CD4-positive, alpha-beta T cell treated with Interleukin-1 beta for 1 hour (primary cell): ENCODE measurements around the gene GRB7.
"Not testable (repeated sequence)": the region's sequence is repeated elsewhere in the genome, so short reads cannot be mapped to it uniquely, and the experiment has no call there.

Experiments
- DNase-seq, 2 donors: peaks; one replicate each; pipeline ENCODE4 v3.0.0-alpha.2; 2020 to 2022

Gene GRB7

DNA sequence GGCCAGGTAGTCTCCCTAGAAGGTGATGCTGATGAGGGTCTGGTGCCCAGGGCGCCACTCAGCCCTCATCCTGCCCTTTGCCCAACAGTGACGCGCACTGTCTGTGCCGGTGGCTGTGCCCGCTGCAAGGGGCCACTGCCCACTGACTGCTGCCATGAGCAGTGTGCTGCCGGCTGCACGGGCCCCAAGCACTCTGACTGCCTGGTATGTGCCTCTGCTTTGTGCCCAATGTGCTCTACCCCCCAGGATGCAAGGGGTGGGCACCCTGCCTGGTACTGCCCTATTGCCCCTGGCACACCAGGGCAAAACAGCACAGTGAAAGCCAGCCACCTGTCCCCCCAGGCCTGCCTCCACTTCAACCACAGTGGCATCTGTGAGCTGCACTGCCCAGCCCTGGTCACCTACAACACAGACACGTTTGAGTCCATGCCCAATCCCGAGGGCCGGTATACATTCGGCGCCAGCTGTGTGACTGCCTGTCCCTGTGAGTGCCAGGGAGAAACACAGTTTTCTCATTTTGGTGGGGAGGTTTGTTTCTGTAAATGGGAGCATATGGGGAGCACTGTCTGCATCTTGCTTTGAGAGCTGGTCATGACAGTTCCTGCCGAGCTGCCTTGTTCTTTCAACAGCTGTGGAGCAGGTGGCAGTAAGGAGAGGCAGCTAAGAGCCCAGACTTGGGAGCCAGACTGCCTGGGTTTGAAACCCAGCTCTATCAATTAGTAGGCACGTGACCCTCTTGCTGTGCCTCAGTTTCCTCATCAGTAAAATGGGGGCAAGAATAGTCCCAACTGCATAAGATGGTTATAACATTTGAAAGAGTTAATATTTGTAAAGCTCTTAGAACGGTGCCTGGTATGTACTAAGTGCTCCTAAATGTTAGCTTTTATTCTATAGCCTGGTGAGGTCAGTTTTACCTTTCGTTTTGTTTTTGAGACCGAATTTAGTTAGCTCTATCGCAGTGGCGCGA lies 27.5 kb upstream of the GRB7 start:
- DNase-seq = no peak

DNA sequence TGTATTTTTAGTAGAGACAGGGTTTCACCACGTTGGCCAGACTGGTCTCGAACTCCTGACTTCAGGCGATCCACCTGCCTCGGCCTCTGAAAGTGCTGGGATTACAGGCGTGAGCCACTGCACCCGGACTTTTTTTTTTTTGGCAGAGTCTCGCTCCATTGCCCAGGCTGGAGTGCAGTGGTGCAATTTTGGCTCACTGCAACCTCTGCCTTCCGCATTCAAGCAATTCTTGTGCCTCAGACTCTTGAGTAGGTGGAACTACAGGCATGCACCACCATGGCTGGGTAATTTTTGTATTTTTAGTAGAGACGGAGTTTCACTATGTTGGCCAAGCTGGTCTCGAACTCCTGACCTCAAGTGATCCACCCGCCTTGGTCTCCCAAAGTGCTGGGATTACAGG lies 26.7 kb upstream of the GRB7 start:
- DNase-seq = not testable (repeated sequence)

DNA sequence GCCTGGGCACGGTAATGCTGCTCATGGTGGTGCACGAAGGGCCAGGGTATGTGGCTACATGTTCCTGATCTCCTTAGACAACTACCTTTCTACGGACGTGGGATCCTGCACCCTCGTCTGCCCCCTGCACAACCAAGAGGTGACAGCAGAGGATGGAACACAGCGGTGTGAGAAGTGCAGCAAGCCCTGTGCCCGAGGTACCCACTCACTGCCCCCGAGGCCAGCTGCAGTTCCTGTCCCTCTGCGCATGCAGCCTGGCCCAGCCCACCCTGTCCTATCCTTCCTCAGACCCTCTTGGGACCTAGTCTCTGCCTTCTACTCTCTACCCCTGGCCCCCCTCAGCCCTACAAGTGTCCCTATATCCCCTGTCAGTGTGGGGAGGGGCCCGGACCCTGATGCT lies 25.9 kb upstream of the GRB7 start:
- no peak for DNase-seq

DNA sequence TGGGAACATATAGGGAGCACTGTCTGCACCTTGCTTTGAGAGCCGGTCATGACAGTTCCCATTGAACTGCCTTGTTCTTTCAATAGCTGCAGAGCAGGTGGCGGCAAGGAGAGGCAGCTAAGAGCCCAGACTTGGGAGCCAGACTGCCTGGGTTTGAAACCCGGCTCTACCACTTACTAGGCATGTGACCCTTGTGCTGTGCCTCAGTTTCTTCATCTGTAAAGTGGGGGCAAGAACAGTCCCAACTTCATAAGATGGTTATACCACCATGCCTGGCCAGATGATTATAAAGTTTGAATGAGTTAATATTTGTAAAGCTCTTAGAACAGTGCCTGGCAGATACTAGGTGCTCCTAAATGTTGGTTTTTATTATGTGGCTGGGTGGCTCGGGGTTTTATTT lies 23.5 kb upstream of the GRB7 start:
- DNase-seq = no peak

- no peak for DNase-seq
These were observed 22.2 kb upstream of the GRB7 start for GRCh38 chr17:39715375-39716072.

- no peak for DNase-seq
These were observed 21.5 kb upstream of the GRB7 start for GRCh38 chr17:39716073-39716818.

DNA sequence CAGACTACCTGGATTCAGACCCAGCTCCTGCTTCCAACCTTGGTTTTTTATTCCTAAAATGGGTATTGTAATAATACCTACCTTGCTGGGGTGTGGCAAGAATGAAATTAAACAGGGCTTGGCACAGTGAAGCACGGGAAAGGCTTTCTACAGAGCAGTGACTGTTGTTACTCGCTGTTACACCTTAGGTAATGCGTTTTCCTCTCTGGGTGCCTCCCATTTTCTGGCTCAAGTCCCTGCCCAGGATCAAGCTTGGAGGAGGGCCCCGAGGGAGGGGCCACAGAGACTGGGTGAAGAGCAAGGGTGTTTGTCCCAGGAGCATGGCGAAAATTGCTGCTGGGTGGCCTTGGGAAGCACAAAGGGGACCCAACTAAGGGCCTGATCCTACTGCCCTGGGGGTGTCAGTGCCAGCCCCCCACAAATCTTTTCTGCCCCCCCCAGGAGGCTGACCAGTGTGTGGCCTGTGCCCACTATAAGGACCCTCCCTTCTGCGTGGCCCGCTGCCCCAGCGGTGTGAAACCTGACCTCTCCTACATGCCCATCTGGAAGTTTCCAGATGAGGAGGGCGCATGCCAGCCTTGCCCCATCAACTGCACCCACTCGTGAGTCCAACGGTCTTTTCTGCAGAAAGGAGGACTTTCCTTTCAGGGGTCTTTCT lies 20.7 kb upstream of the GRB7 start:
- no peak for DNase-seq

- DNase-seq = no peak
These were observed 20.1 kb upstream of the GRB7 start for GRCh38 chr17:39717660-39718059.

GRCh38 chr17:39719563-39720355 lies 18.0 kb upstream of the GRB7 start:
- no peak for DNase-seq

GRCh38 chr17:39722104-39722503 lies 15.6 kb upstream of the GRB7 start:
- no peak for DNase-seq

DNA sequence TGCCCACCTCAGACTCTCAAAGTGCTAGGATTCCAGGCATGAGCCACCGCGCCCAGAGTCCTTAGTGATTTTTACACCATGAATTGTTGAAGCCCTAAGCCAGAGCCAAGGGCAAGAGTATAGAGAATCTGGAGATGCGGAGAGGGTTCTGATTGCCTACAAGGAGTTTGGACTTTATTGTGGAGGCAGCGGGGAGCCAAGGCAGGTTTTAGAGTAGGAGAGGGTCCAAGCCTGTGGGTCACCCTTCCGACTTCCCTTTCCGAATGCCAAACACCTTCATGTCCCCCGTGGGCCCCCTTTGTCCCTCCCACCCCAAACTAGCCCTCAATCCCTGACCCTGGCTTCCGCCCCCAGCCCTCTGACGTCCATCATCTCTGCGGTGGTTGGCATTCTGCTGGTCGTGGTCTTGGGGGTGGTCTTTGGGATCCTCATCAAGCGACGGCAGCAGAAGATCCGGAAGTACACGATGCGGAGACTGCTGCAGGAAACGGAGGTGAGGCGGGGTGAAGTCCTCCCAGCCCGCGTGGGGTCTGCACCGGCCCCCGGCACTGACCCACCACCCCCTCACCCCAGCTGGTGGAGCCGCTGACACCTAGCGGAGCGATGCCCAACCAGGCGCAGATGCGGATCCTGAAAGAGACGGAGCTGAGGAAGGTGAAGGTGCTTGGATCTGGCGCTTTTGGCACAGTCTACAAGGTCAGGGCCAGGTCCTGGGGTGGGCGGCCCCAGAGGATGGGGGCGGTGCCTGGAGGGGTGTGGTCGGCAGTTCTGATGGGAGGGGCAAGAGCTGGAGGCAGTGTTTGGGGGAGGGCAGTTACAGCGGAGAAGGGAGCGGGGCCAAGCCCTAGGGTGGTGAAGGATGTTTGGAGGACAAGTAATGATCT lies 14.5 kb upstream of the GRB7 start:
- no peak for DNase-seq

DNA sequence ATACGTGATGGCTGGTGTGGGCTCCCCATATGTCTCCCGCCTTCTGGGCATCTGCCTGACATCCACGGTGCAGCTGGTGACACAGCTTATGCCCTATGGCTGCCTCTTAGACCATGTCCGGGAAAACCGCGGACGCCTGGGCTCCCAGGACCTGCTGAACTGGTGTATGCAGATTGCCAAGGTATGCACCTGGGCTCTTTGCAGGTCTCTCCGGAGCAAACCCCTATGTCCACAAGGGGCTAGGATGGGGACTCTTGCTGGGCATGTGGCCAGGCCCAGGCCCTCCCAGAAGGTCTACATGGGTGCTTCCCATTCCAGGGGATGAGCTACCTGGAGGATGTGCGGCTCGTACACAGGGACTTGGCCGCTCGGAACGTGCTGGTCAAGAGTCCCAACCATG lies 13.0 kb upstream of the GRB7 start:
- no peak for DNase-seq

- not testable (repeated sequence) for DNase-seq
These were observed 11.8 kb upstream of the GRB7 start for GRCh38 chr17:39725923-39726322.

GRCh38 chr17:39726617-39727016 lies 11.1 kb upstream of the GRB7 start:
- DNase-seq = no peak

DNA sequence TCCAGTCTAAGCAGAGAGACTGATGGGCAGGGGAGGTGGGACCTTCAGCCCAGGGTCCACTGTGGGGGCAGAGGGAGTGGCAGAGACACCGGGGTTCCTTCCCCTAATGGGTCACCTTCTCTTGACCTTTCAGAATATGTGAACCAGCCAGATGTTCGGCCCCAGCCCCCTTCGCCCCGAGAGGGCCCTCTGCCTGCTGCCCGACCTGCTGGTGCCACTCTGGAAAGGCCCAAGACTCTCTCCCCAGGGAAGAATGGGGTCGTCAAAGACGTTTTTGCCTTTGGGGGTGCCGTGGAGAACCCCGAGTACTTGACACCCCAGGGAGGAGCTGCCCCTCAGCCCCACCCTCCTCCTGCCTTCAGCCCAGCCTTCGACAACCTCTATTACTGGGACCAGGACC lies 10.2 kb upstream of the GRB7 start:
- no peak for DNase-seq

GRCh38 chr17:39729280-39729851 lies 8.4 kb upstream of the GRB7 start:
- DNase-seq = no peak

DNA sequence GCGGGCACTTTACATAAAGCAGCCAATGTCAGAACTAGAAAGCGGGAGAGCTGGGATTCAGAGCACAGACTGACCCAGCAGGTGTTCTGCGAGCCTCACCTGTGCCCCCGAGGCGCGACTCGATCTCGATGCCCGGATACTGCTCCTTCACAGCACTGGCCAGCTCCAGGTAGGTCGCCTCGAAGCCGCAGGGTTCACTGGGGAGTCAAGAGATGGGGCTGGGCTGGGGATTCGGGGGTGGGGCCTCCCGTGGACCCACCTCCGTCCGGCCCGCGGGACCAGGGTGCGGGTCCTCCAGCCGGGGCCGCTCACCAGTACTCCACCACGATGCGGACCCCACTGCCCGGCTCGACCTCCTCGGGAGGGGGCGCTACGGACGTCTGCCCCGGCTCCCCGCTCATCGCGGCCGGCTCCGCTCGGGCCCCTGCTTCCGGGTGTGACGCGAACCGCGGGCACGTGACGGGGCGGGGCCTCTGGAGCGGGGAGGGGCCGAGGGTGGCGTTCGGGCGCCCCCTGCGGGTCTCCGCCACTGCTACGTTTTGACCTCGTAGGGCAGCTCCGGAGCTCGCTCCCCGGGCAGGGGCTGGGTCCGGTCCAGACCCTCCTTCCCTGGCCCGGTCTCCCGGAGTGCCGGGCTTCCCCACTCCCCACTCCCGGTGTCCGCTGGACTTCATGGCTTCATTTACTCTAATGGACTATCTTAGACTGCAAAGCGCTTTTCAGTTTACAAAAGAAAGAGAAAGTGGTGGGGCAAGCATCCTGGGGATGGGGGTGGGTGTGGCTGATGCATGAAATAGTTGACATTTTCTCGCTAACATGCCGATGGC lies 7.4 kb upstream of the GRB7 start, which contains the start of gene MIEN1:
TSS of gene MIEN1 (minus strand) at position 438 of the 827 bp plus-strand sequence. CDS start at position 401, 37 bp downstream.
- peak; percentile 89 to 92 for DNase-seq

- no peak for DNase-seq
These were observed 5.2 kb upstream of the GRB7 start for GRCh38 chr17:39732586-39732985.

GRCh38 chr17:39735882-39736281 lies 1.9 kb upstream of the GRB7 start:
- DNase-seq = no peak
